Melanocyte of skin (primary cell): ENCODE data around the gene FAM219A. TPM values are rescaled to one million over a fixed set of nuclear protein-coding genes. Genes with fewer than 3 reads are reported as not detected.

Source experiments
- small RNA-seq, 2 donors: library from RNA; depleted of rRNA; stranded (forward); fragments of <200 nt; gene quantifications; one replicate each; pipeline ENCODE3, GENCODE V24; 2012
- total RNA-seq, 2 donors: library from RNA; depleted of rRNA; stranded (reverse); fragments of >200 nt; gene quantifications; 2 replicates each; pipeline ENCODE4 v1.2.3, GENCODE V29; 2012

FAM219A gene
- total RNA-seq: 10 to 100 TPM; 16.0 to 18.2 TPM

GRCh38 chr9:34458013-34458958 lies at the start of gene FAM219A, which contains the start of gene DNAI1:
TSS of gene FAM219A (minus strand) at chr9:34458570. CDS start at chr9:34458263, 307 bp downstream.
TSS of gene DNAI1 (plus strand) at chr9:34458805. CDS start at chr9:34459006, 201 bp downstream.

GRCh38 chr9:34376596-34377403 lies 81.6 kb downstream of the FAM219A start, which contains the start of gene MYORG:
TSS of gene MYORG (minus strand) at chr9:34376898. CDS start at chr9:34372943, 3,955 bp downstream.

Small RNA genes within 50 kb of the gene (small RNA-seq; reads per million reads assigned to genes)
- gene RF00019: 0 reads per million in 2 donors
- 0 reads per million in 2 donors for gene RN7SKP24

Other genes starting within 250 kb of the FAM219A start
- gene KIF24, start 129.3 kb downstream of the FAM219A start, total RNA-seq: 1 to 10 TPM; 5.5 to 7.7 TPM
- gene NUDT2, start 129.0 kb downstream of the FAM219A start, total RNA-seq: 10 to 100 TPM; 12.7 to 22.6 TPM
- 1 to 10 TPM in 1 of 2 donors, under 1 TPM in 1; 0.67 to 5.5 TPM for gene MYORG, start 81.7 kb downstream of the FAM219A start, total RNA-seq
- gene DNAI1, start 235 bp upstream of the FAM219A start, total RNA-seq: not detected
- gene ENHO, start 64.4 kb upstream of the FAM219A start, total RNA-seq: 1 to 10 TPM in 1 of 2 donors, under 1 TPM in 1; 0.67 to 1.4 TPM
- under 1 TPM in 1 of 2 donors, not detected in 1; 0.34 TPM for gene CNTFR, start 131.2 kb upstream of the FAM219A start, total RNA-seq
- gene RPP25L, start 153.5 kb upstream of the FAM219A start, total RNA-seq: 10 to 100 TPM; 15.8 to 21.3 TPM
- 10 to 100 TPM; 71.2 to 73.3 TPM for gene DCTN3, start 161.9 kb upstream of the FAM219A start, total RNA-seq
- gene ARID3C, start 170.5 kb upstream of the FAM219A start, total RNA-seq: under 1 TPM in 1 of 2 donors, not detected in 1; under 0.01 TPM
- gene SIGMAR1, start 179.2 kb upstream of the FAM219A start, total RNA-seq: 100 to 1,000 TPM; 132 to 213 TPM
- 10 to 100 TPM; 63.0 to 65.6 TPM for gene GALT, start 188.1 kb upstream of the FAM219A start, total RNA-seq
- 10 to 100 TPM; 13.0 to 13.1 TPM for gene IL11RA, start 193.6 kb upstream of the FAM219A start, total RNA-seq
- under 1 TPM in 1 of 2 donors, not detected in 1; 0.34 TPM for gene CCL27, start 204.1 kb upstream of the FAM219A start, total RNA-seq
- gene CCL19, start 232.7 kb upstream of the FAM219A start, total RNA-seq: not detected